HEK293 (cell line): ENCODE data around the gene RUSF1.

Experiments used
- CTCF ChIP-seq: fragments of 450-650 bp; formaldehyde crosslinking; IDR thresholded peaks from 2 replicates; pipeline ENCODE4 v1.5.1; 2016; ENCODE audit warnings: missing biosample characterization, missing genetic modification characterization
- GLI4 ChIP-seq: fragments of 450-650 bp; formaldehyde crosslinking; IDR thresholded peaks from 2 replicates; pipeline ENCODE4 v1.5.1; 2016; ENCODE audit warnings: missing biosample characterization, missing genetic modification characterization
- KLF7 ChIP-seq: fragments of 450-650 bp; formaldehyde crosslinking; IDR thresholded peaks from 2 replicates; pipeline ENCODE4 v1.5.1; 2016; ENCODE audit warnings: missing biosample characterization, missing genetic modification characterization, borderline replicate concordance
- YY1 ChIP-seq: fragments of 450-650 bp; formaldehyde crosslinking; IDR thresholded peaks from 2 replicates; pipeline ENCODE4 v1.5.1; 2018; ENCODE audit warnings: missing biosample characterization, missing genetic modification characterization
- ZBTB10 ChIP-seq: fragments of 450-650 bp; formaldehyde crosslinking; IDR thresholded peaks from 2 replicates; pipeline ENCODE4 v1.5.1; 2016; ENCODE audit warnings: missing biosample characterization, missing genetic modification characterization
- ZBTB11 ChIP-seq: fragments of 450-650 bp; formaldehyde crosslinking; conservative IDR thresholded peaks from 2 replicates; pipeline ENCODE4 v1.5.1; 2016; ENCODE audit warnings: low read depth, missing biosample characterization, missing genetic modification characterization
- ZEB2 ChIP-seq: fragments of 450-650 bp; formaldehyde crosslinking; IDR thresholded peaks from 2 replicates; pipeline ENCODE4 v1.5.1; 2016; ENCODE audit warnings: missing biosample characterization, missing genetic modification characterization
- ZIC2 ChIP-seq: fragments of 450-650 bp; formaldehyde crosslinking; IDR thresholded peaks from 2 replicates; pipeline ENCODE4 v1.5.1; 2016; ENCODE audit warnings: missing biosample characterization, missing genetic modification characterization
- ZNF146 ChIP-seq: fragments of 450-650 bp; formaldehyde crosslinking; IDR thresholded peaks from 2 replicates; pipeline ENCODE4 v1.5.1; 2016; ENCODE audit warnings: missing biosample characterization, missing genetic modification characterization
- ZNF2 ChIP-seq: fragments of 450-650 bp; formaldehyde crosslinking; IDR thresholded peaks from 2 replicates; pipeline ENCODE4 v1.5.1; 2016; ENCODE audit warnings: missing biosample characterization, missing genetic modification characterization
- ZNF404 ChIP-seq: fragments of 450-650 bp; formaldehyde crosslinking; IDR thresholded peaks from 2 replicates; pipeline ENCODE4 v1.5.1; 2017; ENCODE audit warnings: missing biosample characterization, missing genetic modification characterization
- ZNF830 ChIP-seq: fragments of 450-650 bp; IDR thresholded peaks from 2 replicates; pipeline ENCODE4 v1.5.0; 2018; ENCODE audit warnings: missing biosample characterization, missing genetic modification characterization, low read depth, mild to moderate bottlenecking, moderate library complexity
- TF ChIP-seq, protein P1 (sequence below): fragments of 450-650 bp; formaldehyde crosslinking; IDR thresholded peaks from 2 replicates; pipeline ENCODE4 v1.5.1; 2017; ENCODE audit warnings: missing biosample characterization, missing genetic modification characterization
- TF ChIP-seq, protein P2 (sequence below): IDR thresholded peaks from 2 replicates; pipeline ENCODE4 v1.6.1; 2011; ENCODE audit warnings: mild to moderate bottlenecking, low read depth, low read length, borderline replicate concordance

- TF ChIP-seq ZNF404 (tag by site-specific recombination) (no peak), YY1 (tag by site-specific recombination) (no peak), KLF7 (no peak), CTCF (no peak), ZNF830 (no peak), ZNF146 (tag by site-specific recombination) (no peak), ZNF2 (tag by site-specific recombination) (no peak), GLI4 (tag by site-specific recombination) (no peak), ZBTB10 (tag by site-specific recombination) (no peak), ZEB2 (no peak), ZIC2 (tag by site-specific recombination) (no peak), ZBTB11 (tag by site-specific recombination) (no peak)
- TF ChIP-seq, protein P1, sequence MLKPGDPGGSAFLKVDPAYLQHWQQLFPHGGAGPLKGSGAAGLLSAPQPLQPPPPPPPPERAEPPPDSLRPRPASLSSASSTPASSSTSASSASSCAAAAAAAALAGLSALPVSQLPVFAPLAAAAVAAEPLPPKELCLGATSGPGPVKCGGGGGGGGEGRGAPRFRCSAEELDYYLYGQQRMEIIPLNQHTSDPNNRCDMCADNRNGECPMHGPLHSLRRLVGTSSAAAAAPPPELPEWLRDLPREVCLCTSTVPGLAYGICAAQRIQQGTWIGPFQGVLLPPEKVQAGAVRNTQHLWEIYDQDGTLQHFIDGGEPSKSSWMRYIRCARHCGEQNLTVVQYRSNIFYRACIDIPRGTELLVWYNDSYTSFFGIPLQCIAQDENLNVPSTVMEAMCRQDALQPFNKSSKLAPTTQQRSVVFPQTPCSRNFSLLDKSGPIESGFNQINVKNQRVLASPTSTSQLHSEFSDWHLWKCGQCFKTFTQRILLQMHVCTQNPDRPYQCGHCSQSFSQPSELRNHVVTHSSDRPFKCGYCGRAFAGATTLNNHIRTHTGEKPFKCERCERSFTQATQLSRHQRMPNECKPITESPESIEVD (tag by site-specific recombination) = no peak
- TF ChIP-seq, protein P2, sequence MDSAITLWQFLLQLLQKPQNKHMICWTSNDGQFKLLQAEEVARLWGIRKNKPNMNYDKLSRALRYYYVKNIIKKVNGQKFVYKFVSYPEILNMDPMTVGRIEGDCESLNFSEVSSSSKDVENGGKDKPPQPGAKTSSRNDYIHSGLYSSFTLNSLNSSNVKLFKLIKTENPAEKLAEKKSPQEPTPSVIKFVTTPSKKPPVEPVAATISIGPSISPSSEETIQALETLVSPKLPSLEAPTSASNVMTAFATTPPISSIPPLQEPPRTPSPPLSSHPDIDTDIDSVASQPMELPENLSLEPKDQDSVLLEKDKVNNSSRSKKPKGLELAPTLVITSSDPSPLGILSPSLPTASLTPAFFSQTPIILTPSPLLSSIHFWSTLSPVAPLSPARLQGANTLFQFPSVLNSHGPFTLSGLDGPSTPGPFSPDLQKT = no peak
Measured at GRCh38 chr16:31505483-31505882, 2.7 kb downstream of the RUSF1 start.
